Fibroblast of the aortic adventitia (primary cell): ENCODE measurements around the gene ANTXR2. TPM values are rescaled to one million over a fixed set of nuclear protein-coding genes. Genes with fewer than 3 reads are reported as not detected.
A peak's percentile ranks its signal among the peaks of the same experiment; 100 is the strongest.
"Not testable (repeated sequence)": the region's sequence is repeated elsewhere in the genome, so short reads cannot be mapped to it uniquely, and the experiment has no call there.

Source experiments
- DNase-seq: peaks from one replicate; pipeline ENCODE4 v3.0.0-alpha.2; 2010; ENCODE audit warnings: low read depth
- H3K4me3 ChIP-seq: 2 replicates; pipeline ENCODE4 v1.5.1; 2011; ENCODE audit warnings: low read depth, mild to moderate bottlenecking, control low read depth, low read length, moderate library complexity
- total RNA-seq: library from RNA; depleted of rRNA; stranded (reverse); fragments of >200 nt; gene quantifications from 2 replicates; pipeline ENCODE4 v1.2.3, GENCODE V29; 2012; ENCODE audit warnings: low replicate concordance
- TF ChIP-seq, protein P1 (sequence below): IDR thresholded peaks from 2 replicates; pipeline ENCODE4 v1.5.1; 2011; ENCODE audit warnings: mild to moderate bottlenecking, low read length, control low read depth, inconsistent platforms; ENCODE audit not compliant: insufficient read depth

The ANTXR2 gene
- 183 and 271 TPM in 2 replicates for total RNA-seq

DNA sequence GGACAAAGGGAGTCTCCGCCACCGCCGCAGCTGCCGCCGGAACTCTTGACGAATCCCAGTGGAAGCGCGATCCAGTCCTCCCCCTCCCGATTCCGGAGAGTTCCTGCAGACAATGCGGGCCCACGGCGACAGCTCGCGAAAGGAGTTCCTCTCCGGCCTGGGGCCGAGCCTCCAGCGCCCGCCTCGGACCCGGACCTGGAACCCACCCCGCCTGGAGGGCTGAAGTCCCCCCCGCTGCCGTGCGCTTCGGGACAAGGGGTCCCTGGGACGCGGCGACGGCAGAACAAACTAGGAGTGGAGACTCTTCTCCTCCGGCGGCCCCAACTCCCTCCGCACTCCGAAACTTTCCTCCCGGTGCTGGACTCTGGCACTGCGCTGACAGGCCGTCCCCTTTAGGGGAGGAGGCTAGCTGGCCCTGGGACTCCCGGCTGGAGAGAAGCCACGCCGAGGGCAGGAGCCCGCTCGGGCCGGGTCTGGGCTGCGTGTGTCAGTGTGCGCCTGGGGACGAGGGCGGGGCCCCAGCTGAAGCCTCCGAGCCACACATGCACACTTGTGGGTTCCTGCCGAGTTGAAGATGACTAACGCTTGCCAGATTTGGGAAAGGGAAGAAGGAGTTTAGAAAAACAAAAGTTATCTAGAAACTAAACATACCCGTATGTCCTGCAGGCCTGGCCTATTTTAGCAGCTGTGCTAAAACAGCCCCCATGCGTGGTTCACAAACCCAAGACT lies at the start of gene ANTXR2:
ANTXR2 (minus strand) TSS at position 486 of the 729 bp plus-strand sequence. CDS start 669 bp downstream, outside the sequence.
- TF ChIP-seq, protein P1, sequence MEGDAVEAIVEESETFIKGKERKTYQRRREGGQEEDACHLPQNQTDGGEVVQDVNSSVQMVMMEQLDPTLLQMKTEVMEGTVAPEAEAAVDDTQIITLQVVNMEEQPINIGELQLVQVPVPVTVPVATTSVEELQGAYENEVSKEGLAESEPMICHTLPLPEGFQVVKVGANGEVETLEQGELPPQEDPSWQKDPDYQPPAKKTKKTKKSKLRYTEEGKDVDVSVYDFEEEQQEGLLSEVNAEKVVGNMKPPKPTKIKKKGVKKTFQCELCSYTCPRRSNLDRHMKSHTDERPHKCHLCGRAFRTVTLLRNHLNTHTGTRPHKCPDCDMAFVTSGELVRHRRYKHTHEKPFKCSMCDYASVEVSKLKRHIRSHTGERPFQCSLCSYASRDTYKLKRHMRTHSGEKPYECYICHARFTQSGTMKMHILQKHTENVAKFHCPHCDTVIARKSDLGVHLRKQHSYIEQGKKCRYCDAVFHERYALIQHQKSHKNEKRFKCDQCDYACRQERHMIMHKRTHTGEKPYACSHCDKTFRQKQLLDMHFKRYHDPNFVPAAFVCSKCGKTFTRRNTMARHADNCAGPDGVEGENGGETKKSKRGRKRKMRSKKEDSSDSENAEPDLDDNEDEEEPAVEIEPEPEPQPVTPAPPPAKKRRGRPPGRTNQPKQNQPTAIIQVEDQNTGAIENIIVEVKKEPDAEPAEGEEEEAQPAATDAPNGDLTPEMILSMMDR: no peak

DNA sequence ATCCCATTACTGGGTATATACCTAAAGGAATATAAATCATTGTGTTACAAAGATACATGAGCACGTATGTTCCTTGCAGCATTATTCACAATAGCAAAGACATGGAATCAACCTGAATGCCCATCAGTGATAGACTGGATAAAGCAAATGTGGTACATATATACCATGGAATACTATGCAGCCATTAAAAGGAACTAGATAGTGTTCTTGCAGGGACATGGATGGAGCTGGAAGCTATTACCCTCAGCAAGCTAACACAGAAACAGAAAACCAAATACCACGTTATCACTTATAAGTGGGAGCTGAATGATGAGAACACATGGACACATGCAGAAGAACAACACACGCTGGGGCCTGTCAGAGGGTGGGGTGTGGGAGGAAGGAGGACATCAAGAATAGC lies 48.8 kb upstream of the ANTXR2 start:
- not testable (repeated sequence) for DNase-seq, H3K4me3 ChIP-seq

More for the DNA sequence above, at the start of gene ANTXR2:
- H3K4me3 ChIP-seq: peak within 1 kb of the TSS; percentile 87
- peak; percentile 98 for DNase-seq

DNA sequence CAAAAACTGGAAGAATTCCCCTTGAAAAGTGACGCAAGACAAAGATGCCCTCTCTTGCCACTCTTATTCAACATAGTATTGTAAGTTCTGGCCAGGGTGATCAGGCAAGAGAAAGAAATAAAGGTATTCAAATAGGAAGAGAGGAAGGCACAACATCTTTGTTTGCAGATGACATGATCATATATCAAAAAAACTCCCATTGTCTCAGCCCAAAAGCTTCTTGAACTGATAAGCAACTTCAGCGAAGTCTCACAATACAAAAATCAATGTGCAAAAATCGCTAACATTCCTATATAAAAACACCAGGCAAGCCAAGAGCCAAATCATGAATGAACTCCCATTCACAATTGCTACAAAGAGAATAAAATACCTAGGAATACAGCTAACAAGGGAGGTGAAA lies 46.6 kb upstream of the ANTXR2 start:
- H3K4me3 ChIP-seq, DNase-seq: not testable (repeated sequence)

DNA sequence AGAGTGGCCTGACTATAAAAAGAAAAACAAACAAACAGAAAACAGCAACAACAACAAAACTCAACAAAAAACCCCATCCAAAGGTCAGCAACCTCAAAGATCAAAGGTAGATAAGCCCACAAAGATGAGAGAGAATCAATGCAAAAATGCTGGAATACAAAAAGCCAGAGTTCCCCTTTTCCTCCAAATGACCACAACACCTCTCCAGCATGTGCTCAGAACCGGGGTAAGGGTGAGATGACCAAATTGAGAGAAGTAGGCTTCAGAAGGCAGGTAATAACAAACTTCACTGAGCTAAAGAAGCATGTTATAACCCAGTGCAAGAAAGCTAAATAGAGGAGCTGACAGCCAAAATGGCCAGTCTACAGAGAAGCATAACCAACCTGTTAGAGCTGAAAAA lies 43.5 kb upstream of the ANTXR2 start:
- no peak for DNase-seq
- no peak overlapping the region for H3K4me3 ChIP-seq
- TF ChIP-seq, protein P1: no peak

DNA sequence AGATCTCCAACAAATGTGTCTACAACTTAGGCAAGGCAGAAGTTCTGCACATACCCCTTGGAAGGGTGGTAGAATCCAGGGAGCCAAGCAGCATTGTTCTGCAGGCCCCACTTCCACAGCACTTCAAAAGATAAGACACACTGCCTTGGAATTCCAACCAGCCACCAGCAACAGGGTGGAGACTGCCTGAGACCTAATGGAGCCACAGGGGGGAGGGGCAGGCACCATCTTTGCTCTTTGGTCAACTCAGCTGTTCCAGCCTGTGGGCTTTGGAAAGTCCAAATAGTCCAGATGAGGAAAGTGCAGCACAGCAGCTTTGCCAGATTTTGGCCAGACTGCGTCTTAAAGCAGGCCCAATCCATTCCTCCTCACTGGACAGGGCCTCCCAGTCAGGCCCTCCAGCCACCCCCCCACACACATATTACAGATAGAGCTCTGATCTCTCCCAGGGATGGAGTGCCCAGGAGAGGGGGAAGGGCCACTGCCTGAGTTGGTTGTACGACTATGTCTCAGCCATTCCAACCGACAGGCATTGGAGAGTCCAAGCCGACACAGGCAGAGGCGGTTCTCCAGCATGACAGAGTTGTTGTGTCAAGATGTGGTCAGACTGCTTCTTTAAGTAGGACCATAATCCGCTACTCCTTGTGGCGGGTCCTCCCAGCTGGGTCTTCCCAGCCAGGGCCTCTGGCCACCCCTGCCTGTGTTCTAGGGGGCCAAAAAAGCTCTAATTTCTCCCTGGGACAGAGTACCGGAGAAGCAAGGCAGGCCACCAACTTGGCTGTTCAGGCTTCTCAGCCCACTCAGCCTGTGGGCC lies 42.5 kb upstream of the ANTXR2 start:
- peak; percentile 69 for DNase-seq
- TF ChIP-seq, protein P1: no peak

DNA sequence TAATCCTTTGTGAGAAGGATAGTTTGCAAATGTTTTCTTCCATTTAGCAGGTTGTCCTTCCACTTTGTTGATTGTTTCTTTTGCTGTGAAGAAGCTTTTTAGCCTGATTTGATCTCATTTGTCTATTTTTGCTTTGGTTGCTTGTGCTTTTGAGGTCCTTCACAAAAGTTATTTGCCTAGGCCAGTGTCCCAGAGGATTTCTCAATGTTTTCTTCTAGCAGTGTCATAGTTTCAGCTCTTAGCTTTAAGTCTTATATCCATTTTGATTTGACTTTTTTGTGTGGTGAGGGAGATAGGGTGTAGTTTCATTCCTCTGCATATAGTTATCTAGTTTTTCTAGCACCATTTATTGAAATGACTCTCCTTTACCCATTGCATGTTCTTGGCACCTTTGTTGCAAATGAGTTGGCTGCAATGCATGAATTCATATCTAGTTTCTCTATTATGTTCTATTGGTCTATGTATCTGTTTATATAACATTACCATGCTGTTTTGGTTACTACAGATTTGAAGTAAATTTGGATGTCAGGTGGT lies 41.8 kb upstream of the ANTXR2 start:
- TF ChIP-seq, protein P1: no peak
- peak; percentile 41 for DNase-seq
- H3K4me3 ChIP-seq: no peak overlapping the region

More for the DNA sequence above, 42.5 kb upstream of the ANTXR2 start:
- H3K4me3 ChIP-seq: no peak overlapping the region

DNA sequence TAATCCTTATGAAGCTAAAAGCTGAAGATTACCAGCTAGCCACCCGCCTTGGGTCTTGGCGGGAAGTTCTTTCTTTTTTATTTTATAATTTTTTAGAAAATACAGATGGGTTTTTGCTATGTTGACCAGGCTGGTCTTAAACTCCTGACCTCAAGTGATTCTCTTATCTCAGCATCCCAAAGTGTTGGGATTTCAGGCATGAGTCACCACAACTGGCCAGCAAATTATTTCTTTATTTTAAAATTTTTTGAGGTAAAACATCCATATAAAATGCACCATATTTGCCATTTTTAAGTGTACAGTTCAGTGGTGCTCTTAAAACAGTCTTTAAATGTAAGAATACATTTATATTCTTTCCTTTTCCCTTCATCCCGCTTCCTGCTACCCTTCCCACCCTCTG lies 40.6 kb upstream of the ANTXR2 start:
- H3K4me3 ChIP-seq: no peak overlapping the region
- TF ChIP-seq, protein P1: no peak
- peak; percentile 32 for DNase-seq
